ENCODE results near the gene PRDM12. TPM values are rescaled to one million over a fixed set of nuclear protein-coding genes. Genes with fewer than 3 reads are reported as not detected.

Gene PRDM12
- total and polyA plus RNA-seq, 2 donors from 2014 or later, result not detected

- H3K4me1 ChIP-seq (ENCODE audit: control insufficient read depth in 2 of 3, insufficient read depth in 2 of 3, low read depth in 1 of 3, low read length in 3 of 3), result no peaks in the 10 kb centered on the region
- peaks cover 0 to 24% (median 24%) of the 10 kb centered on the region in 3 donors for H3K36me3 ChIP-seq (ENCODE audit: control insufficient read depth in 2 of 3, insufficient read depth in 3 of 3, low read length in 3 of 3)
- TF ChIP-seq CTCF (IDR thresholded peaks at IDR 0.05; ENCODE audit: borderline replicate concordance, extremely low read depth, insufficient read depth), result no peak
- H3K9me3 ChIP-seq (ENCODE audit: control insufficient read depth in 2 of 3, insufficient read depth in 1 of 3, low read length in 3 of 3), result no peaks in the 10 kb centered on the region
- H3K9ac ChIP-seq (ENCODE audit: low read length in 3 of 3), result no peak overlapping the region
- intact Hi-C loops (cut with DNase I), result no loop called here
- FAIRE-seq (no peak), DNase-seq (no peak)
- H3K27me3 ChIP-seq (ENCODE audit: control insufficient read depth, insufficient read depth, low read length), result no peaks in the 10 kb centered on the region
- no peak overlapping the region for H3K4me3 ChIP-seq (ENCODE audit: low read length in 3 of 3)
- no peak overlapping the region for H3K27ac ChIP-seq (ENCODE audit: low read depth in 2 of 2, low read length in 2 of 2)
These were observed 31.6 kb upstream of the PRDM12 start for GRCh38 chr9:130632841-130633240.

GRCh38 chr9:130633336-130634190, 30.8 kb upstream of the PRDM12 start:
- FAIRE-seq (no peak), DNase-seq (no peak)
- Histone ChIP-seq H3K36me3 (ENCODE audit: control insufficient read depth in 2 of 3, insufficient read depth in 3 of 3, low read length in 3 of 3) (peaks cover 0 to 24% (median 23%) of the 10 kb centered on the region in 3 donors), H3K4me1 (ENCODE audit: control insufficient read depth in 2 of 3, insufficient read depth in 2 of 3, low read depth in 1 of 3, low read length in 3 of 3) (no peaks in the 10 kb centered on the region), H3K9me3 (ENCODE audit: control insufficient read depth in 2 of 3, insufficient read depth in 1 of 3, low read length in 3 of 3) (no peaks in the 10 kb centered on the region), H3K9ac (ENCODE audit: low read length in 3 of 3) (no peak overlapping the region), H3K27ac (ENCODE audit: low read depth in 2 of 2, low read length in 2 of 2) (no peak overlapping the region), H3K27me3 (ENCODE audit: control insufficient read depth, insufficient read depth, low read length) (no peaks in the 10 kb centered on the region), H3K4me3 (ENCODE audit: low read length in 3 of 3) (no peak overlapping the region)
- intact Hi-C loops (cut with DNase I), result no loop called here
- no peak for TF ChIP-seq CTCF (IDR thresholded peaks at IDR 0.05; ENCODE audit: borderline replicate concordance, extremely low read depth, insufficient read depth)

DNA sequence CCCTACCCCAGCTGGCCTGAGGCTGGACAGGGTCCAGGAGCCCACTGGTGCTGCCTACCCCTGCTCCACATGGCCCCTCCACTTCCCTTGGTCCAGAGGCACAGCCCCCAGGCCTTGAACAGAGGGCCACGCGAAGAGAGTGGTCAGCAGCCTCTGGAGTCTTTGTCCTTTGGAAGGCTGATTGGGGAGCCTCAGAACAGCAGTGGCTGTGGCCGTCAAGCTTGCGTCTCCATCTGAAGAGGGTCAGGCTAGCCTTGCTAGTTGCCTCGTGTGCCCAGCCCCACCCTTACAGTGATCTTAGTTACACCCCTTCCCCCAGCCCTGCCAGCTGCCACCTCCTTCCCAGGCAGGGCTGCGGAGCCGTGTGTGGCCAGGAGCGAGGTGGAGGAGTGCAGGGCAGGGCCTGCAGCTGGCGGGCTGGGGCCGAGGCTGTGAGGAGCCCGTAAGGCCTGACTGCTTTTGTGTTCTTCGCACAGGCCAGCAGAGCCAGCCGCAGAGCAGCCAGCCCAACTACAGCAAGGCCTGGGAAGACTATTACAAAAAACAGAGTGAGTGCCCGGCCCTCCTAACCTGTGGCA, 30.1 kb upstream of the PRDM12 start:
- Histone ChIP-seq H3K27ac (ENCODE audit: low read depth in 2 of 2, low read length in 2 of 2) (no peak overlapping the region), H3K9ac (ENCODE audit: low read length in 3 of 3) (no peak overlapping the region), H3K4me1 (ENCODE audit: control insufficient read depth in 2 of 3, insufficient read depth in 2 of 3, low read depth in 1 of 3, low read length in 3 of 3) (no peaks in the 10 kb centered on the region), H3K27me3 (ENCODE audit: control insufficient read depth, insufficient read depth, low read length) (no peaks in the 10 kb centered on the region), H3K36me3 (ENCODE audit: control insufficient read depth in 2 of 3, insufficient read depth in 3 of 3, low read length in 3 of 3) (peaks cover 0 to 24% (median 23%) of the 10 kb centered on the region in 3 donors), H3K9me3 (ENCODE audit: control insufficient read depth in 2 of 3, insufficient read depth in 1 of 3, low read length in 3 of 3) (no peaks in the 10 kb centered on the region), H3K4me3 (ENCODE audit: low read length in 3 of 3) (no peak overlapping the region)
- FAIRE-seq, result no peak
- no peak for TF ChIP-seq CTCF (IDR thresholded peaks at IDR 0.05; ENCODE audit: borderline replicate concordance, extremely low read depth, insufficient read depth)
- intact Hi-C loops (cut with DNase I), result no loop called here
- no peak for DNase-seq
